ENCODE measurements around the gene NDUFB6. TPM values are rescaled to one million over a fixed set of nuclear protein-coding genes. Genes with fewer than 3 reads are reported as not detected.

NDUFB6 gene
- total RNA-seq, 2 experiments from 2014 or later, result 54.0 to 69.5 TPM

GRCh38 chr9:32543047-32543446 lies 29.9 kb downstream of the NDUFB6 start:
- peaks cover 65% of the 10 kb centered on the region; the same call in 1 of the 2 replicates for H3K79me2 ChIP-seq (ENCODE audit: insufficient read depth, low read depth, low read length)
- no peaks in the 10 kb centered on the region for H3K4me1 ChIP-seq (ENCODE audit: insufficient read depth, low read length, poor library complexity, severe bottlenecking)
- peaks cover 67% of the 10 kb centered on the region for H3K36me3 ChIP-seq (ENCODE audit: insufficient read depth, low read length)
- no peak overlapping the region for H2AFZ ChIP-seq (ENCODE audit: low read length)
- no peak overlapping the region for H3K27ac ChIP-seq (ENCODE audit: low read depth, low read length, poor library complexity, severe bottlenecking)
- BruUV-seq (replicated peaks), result no TSS peak
- ChIA-PET POLR2A (interaction anchor here (1.0 kb wide), 1 partner anchor 9 kb away, joined by 3 read pairs; no protein-coding TSS in a partner anchor), CTCF (ENCODE audit: unreplicated experiment) (no interaction called here)
- TF ChIP-seq EZH2phosphoT487 (IDR thresholded peaks at IDR 0.05; ENCODE audit: borderline replicate concordance, low read depth, low read length) (no peak), CTCF (conservative IDR thresholded peaks at IDR 0.05; ENCODE audit: low read length) (no peak)
- H3K9me3 ChIP-seq (ENCODE audit: low read length), result no peaks in the 10 kb centered on the region
- H3K4me2 ChIP-seq (ENCODE audit: low read length), result no peak overlapping the region
- no peaks in the 10 kb centered on the region for H3K9me2 ChIP-seq (ENCODE audit: insufficient read depth, low read length)
- intact Hi-C loops (cut with micrococcal nuclease; ENCODE audit: unreplicated experiment), result no loop called here
- H3K4me3 ChIP-seq (ENCODE audit: low read depth, low read length, poor library complexity, severe bottlenecking), result no peak overlapping the region
- DNase-seq (ENCODE audit: low spot score), result no peak
- H4K20me1 ChIP-seq (ENCODE audit: insufficient read depth, low read length), result 0 out of 2 replicates have a peak, but pooled peaks cover 5% of the 10 kb centered on the region

GRCh38 chr9:32533816-32534215 lies 39.1 kb downstream of the NDUFB6 start:
- BruUV-seq (replicated peaks), result no TSS peak

More at GRCh38 chr9:32533816-32534215, 39.1 kb downstream of the NDUFB6 start:
- Histone ChIP-seq H3K4me2 (ENCODE audit: low read length) (no peak overlapping the region), H3K36me3 (ENCODE audit: insufficient read depth, low read length) (no peaks in the 10 kb centered on the region), H3K9me3 (ENCODE audit: low read length) (no peaks in the 10 kb centered on the region; the same call in 1 of the 2 replicates), H3K79me2 (ENCODE audit: insufficient read depth, low read depth, low read length) (no peaks in the 10 kb centered on the region), H4K20me1 (ENCODE audit: insufficient read depth, low read length) (no peaks in the 10 kb centered on the region), H2AFZ (ENCODE audit: low read length) (no peak overlapping the region), H3K4me1 (ENCODE audit: insufficient read depth, low read length, poor library complexity, severe bottlenecking) (no peaks in the 10 kb centered on the region), H3K4me3 (ENCODE audit: low read depth, low read length, poor library complexity, severe bottlenecking) (no peak overlapping the region), H3K27ac (ENCODE audit: low read depth, low read length, poor library complexity, severe bottlenecking) (no peak overlapping the region), H3K9me2 (ENCODE audit: insufficient read depth, low read length) (no peaks in the 10 kb centered on the region)
- no peak for DNase-seq (ENCODE audit: low spot score)
- TF ChIP-seq CTCF (conservative IDR thresholded peaks at IDR 0.05; ENCODE audit: low read length) (no peak), EZH2phosphoT487 (IDR thresholded peaks at IDR 0.05; ENCODE audit: borderline replicate concordance, low read depth, low read length) (no peak)
- ChIA-PET CTCF (ENCODE audit: unreplicated experiment) (no interaction called here), POLR2A (interaction anchor here (0.6 to 1.1 kb wide), 4 partner anchors 10 to 281 kb away, joined by 3 to 4 read pairs (median 3); no protein-coding TSS in a partner anchor)
- intact Hi-C loops (cut with micrococcal nuclease; ENCODE audit: unreplicated experiment), result loop anchor here (5.0 kb wide), 1 partner anchor 38 kb away; the partner anchor contains the start of gene NDUFB6

All from OCI-LY7 (cell line).